IMR-90 (cell line): ENCODE results near the gene TTYH3. TPM values are rescaled to one million over a fixed set of nuclear protein-coding genes. Genes with fewer than 3 reads are reported as not detected.

Experiments
- ATAC-seq: fragments of 200-7000 bp; cut with Tn5 transposase; 2 replicates; pipeline ENCODE4 v1.9.1; 2020; ENCODE audit warnings: low read depth, mild to moderate bottlenecking, moderate library complexity
- BruUV-seq: library from RNA; stranded (reverse); fragments of 400-500 nt; replicated peaks from 2 replicates; lab custom pipeline; 2021; lab: Mats Ljungman, UMichigan
- CTCF ChIA-PET: fragments of 300-600 bp; formaldehyde crosslinking; extraction: SDS; loops from one replicate; lab custom pipeline; 2021; ENCODE audit warnings: antibody characterized with exemption; lab: Yijun Ruan, JAX
- POLR2A ChIA-PET: fragments of 300-600 bp; sonication (Branson Sonifier 250); formaldehyde crosslinking; loops from one replicate; lab custom pipeline; 2022; ENCODE audit warnings: antibody characterized with exemption; ENCODE audit not compliant: unreplicated experiment; lab: Charles Lee
- DNase-seq: peaks from one replicate; pipeline ENCODE4 v3.0.0; 2013
- H2AFZ ChIP-seq: replicated peaks from 2 replicates; pipeline ENCODE3; 2013; ENCODE audit warnings: low read length, mild to moderate bottlenecking; ENCODE audit not compliant: poor library complexity
- H2AK5ac ChIP-seq: 2 replicates; pipeline ENCODE4 v1.6.1; 2013; ENCODE audit warnings: low read depth, low read length, inconsistent platforms
- H2AK9ac ChIP-seq: replicated peaks from 2 replicates; pipeline ENCODE3; 2013; ENCODE audit warnings: mild to moderate bottlenecking, low read depth, low read length, moderate library complexity; ENCODE audit not compliant: poor library complexity
- H2BK120ac ChIP-seq: 2 replicates; pipeline ENCODE4 v1.6.1; 2013; ENCODE audit warnings: low read depth, low read length, inconsistent platforms
- H2BK15ac ChIP-seq: 3 replicates; pipeline ENCODE4 v1.6.1; 2013; ENCODE audit warnings: low read depth, low read length, inconsistent platforms
- H2BK20ac ChIP-seq: 2 replicates; pipeline ENCODE4 v1.6.1; 2013; ENCODE audit warnings: low read depth, mild to moderate bottlenecking, inconsistent platforms, low read length, moderate library complexity
- H2BK5ac ChIP-seq: 2 replicates; pipeline ENCODE4 v1.6.1; 2013; ENCODE audit warnings: mild to moderate bottlenecking, low read depth, low read length, inconsistent platforms; ENCODE audit not compliant: poor library complexity, severe bottlenecking
- H3K14ac ChIP-seq: replicated peaks from 2 replicates; pipeline ENCODE4 v1.6.1; 2013; ENCODE audit warnings: low read depth, low read length, inconsistent platforms
- H3K18ac ChIP-seq: 2 replicates; pipeline ENCODE4 v1.6.1; 2013; ENCODE audit warnings: low read depth, low read length, control low read depth
- H3K23ac ChIP-seq: 2 replicates; pipeline ENCODE4 v1.6.1; 2013; ENCODE audit warnings: low read depth, low read length, inconsistent platforms
- H3K27ac ChIP-seq: 2 replicates; pipeline ENCODE4 v1.5.1; 2013; ENCODE audit warnings: mild to moderate bottlenecking, control low read depth, low read length; ENCODE audit not compliant: insufficient read depth
- H3K27me3 ChIP-seq: 2 replicates; pipeline ENCODE4 v1.6.1; 2013; ENCODE audit warnings: low read length; ENCODE audit not compliant: control insufficient read depth, insufficient read depth
- H3K36me3 ChIP-seq: 2 replicates; pipeline ENCODE4 v1.6.1; 2013; ENCODE audit warnings: low read length, mixed read lengths; ENCODE audit not compliant: control insufficient read depth, insufficient read depth
- H3K4ac ChIP-seq: 2 replicates; pipeline ENCODE4 v1.6.1; 2013; ENCODE audit warnings: low read depth, low read length, inconsistent platforms
- H3K4me1 ChIP-seq: 2 replicates; pipeline ENCODE4 v1.6.1; 2013; ENCODE audit warnings: low read length, mixed read lengths; ENCODE audit not compliant: control insufficient read depth, insufficient read depth
- H3K4me2 ChIP-seq: 2 replicates; pipeline ENCODE4 v1.6.1; 2013; ENCODE audit warnings: low read depth, mild to moderate bottlenecking, control low read depth, low read length, moderate library complexity
- H3K4me3 ChIP-seq: 2 replicates; pipeline ENCODE4 v1.5.1; 2013; ENCODE audit warnings: low read depth, mild to moderate bottlenecking, control low read depth, low read length, moderate library complexity; ENCODE audit not compliant: insufficient read depth
- H3K56ac ChIP-seq: 2 replicates; pipeline ENCODE4 v1.6.1; 2013; ENCODE audit warnings: low read length, inconsistent platforms; ENCODE audit not compliant: insufficient read depth; ENCODE audit errors: extremely low read depth
- H3K79me1 ChIP-seq, 2 experiments: 2 replicates each; pipeline ENCODE4 v1.6.1; 2013; ENCODE audit warnings: low read length in 2 of 2, inconsistent platforms in 1 of 2, low read depth in 1 of 2
- H3K9ac ChIP-seq: 2 replicates; pipeline ENCODE4 v1.6.1; 2013; ENCODE audit warnings: low read depth, low read length, control low read depth
- H3K9me1 ChIP-seq: 2 replicates; pipeline ENCODE4 v1.6.1; 2013; ENCODE audit warnings: low read length, inconsistent platforms; ENCODE audit not compliant: insufficient read depth
- H3K9me3 ChIP-seq: 2 replicates; pipeline ENCODE4 v1.6.1; 2013; ENCODE audit warnings: low read length; ENCODE audit not compliant: control insufficient read depth, insufficient read depth
- H4K20me1 ChIP-seq: 2 replicates; pipeline ENCODE4 v1.6.1; 2013; ENCODE audit warnings: low read length, inconsistent platforms; ENCODE audit not compliant: insufficient read depth
- H4K5ac ChIP-seq: 2 replicates; pipeline ENCODE4 v1.6.1; 2013; ENCODE audit warnings: mild to moderate bottlenecking, low read depth, low read length, control low read depth
- H4K8ac ChIP-seq, 2 experiments: 2 replicates each; pipeline ENCODE4 v1.6.1; 2013; ENCODE audit warnings: low read depth in 2 of 2, low read length in 2 of 2, control low read depth in 1 of 2, inconsistent platforms in 1 of 2
- H4K91ac ChIP-seq: 2 replicates; pipeline ENCODE4 v1.6.1; 2013; ENCODE audit warnings: low read depth, low read length, inconsistent platforms; ENCODE audit not compliant: insufficient read depth
- BHLHE40 ChIP-seq: fragments of 150-350 bp; IDR thresholded peaks from 2 replicates; pipeline ENCODE4 v1.6.1; 2016; ENCODE audit warnings: mild to moderate bottlenecking, low read depth, low read length
- CEBPB ChIP-seq: IDR thresholded peaks from 2 replicates; pipeline ENCODE4 v1.6.1; 2012; ENCODE audit warnings: low read depth, low read length, improper control_type of control experiment
- CHD1 ChIP-seq: IDR thresholded peaks from 2 replicates; pipeline ENCODE4 v1.6.1; 2012; ENCODE audit warnings: low read depth, low read length, improper control_type of control experiment
- FOS ChIP-seq: fragments of 150-350 bp; IDR thresholded peaks from 2 replicates; pipeline ENCODE4 v1.6.1; 2016; ENCODE audit warnings: low read depth, low read length
- MAFK ChIP-seq: IDR thresholded peaks from 2 replicates; pipeline ENCODE4 v1.6.1; 2012; ENCODE audit warnings: low read depth, low read length, improper control_type of control experiment
- MAZ ChIP-seq: IDR thresholded peaks from 2 replicates; pipeline ENCODE4 v1.6.1; 2012; ENCODE audit warnings: low read depth, mild to moderate bottlenecking, low read length, improper control_type of control experiment, moderate library complexity, borderline replicate concordance
- RAD21 ChIP-seq: IDR thresholded peaks from 2 replicates; pipeline ENCODE4 v1.6.1; 2012; ENCODE audit warnings: low read length, improper control_type of control experiment
- RCOR1 ChIP-seq: IDR thresholded peaks from 2 replicates; pipeline ENCODE4 v1.6.1; 2012; ENCODE audit warnings: mild to moderate bottlenecking, low read length, improper control_type of control experiment; ENCODE audit not compliant: insufficient replicate concordance
- WGBS, 2 experiments: methylation state at CpG; one replicate each; pipeline versions ENCODE4 v1.1.5 to v1.1.7; 2013; ENCODE audit warnings: missing lambda C conversion rate in 2 of 2; ENCODE audit not compliant: insufficient read length in 1 of 2; ENCODE audit errors: extremely low coverage in 2 of 2; 5-methylcytosine and 5-hydroxymethylcytosine counted together
- dilution Hi-C: fragments of 300-500 bp; cut with HindIII; formaldehyde crosslinking; loops from one replicate; pipeline ENCODE4 v1.14.3; 2018; ENCODE audit warnings: low sequenced_read_pairs; ENCODE audit not compliant: unreplicated experiment
- in situ Hi-C: fragments of 300-500 bp; cut with MboI; formaldehyde crosslinking; loops from 3 replicates; pipeline ENCODE4 v1.14.3; 2019; ENCODE audit warnings: low sequenced_read_pairs, inconsistent platforms, mixed read lengths
- intact Hi-C: fragments of 100-400 bp; cut with micrococcal nuclease; formaldehyde crosslinking; loops from 2 replicates; pipeline ENCODE4 v1.10.0; 2022
- polyA plus RNA-seq, 3 experiments: library from polyadenylated mRNA; depleted of rRNA; stranded (reverse); fragments of >200 nt; gene quantifications; 2 replicates each; pipeline ENCODE4 v1.2.3, GENCODE V29; 2012; ENCODE audit warnings: low replicate concordance in 1 of 3
- total RNA-seq: library from RNA; depleted of rRNA; stranded (reverse); fragments of >200 nt; gene quantifications from 2 replicates; pipeline ENCODE4 v1.2.3, GENCODE V29; 2012
- TF ChIP-seq, protein P1 (sequence below): conservative IDR thresholded peaks from 2 replicates; pipeline ENCODE4 v1.5.1; 2012; ENCODE audit warnings: mild to moderate bottlenecking, low read depth, low read length, improper control_type of control experiment
- TF ChIP-seq, protein P2 (sequence below): fragments of 150-350 bp; IDR thresholded peaks from 2 replicates; pipeline ENCODE4 v1.6.1; 2017; ENCODE audit warnings: mild to moderate bottlenecking, antibody characterized with exemption, low read length, low read depth

Gene TTYH3
- total and polyA plus RNA-seq, 2 of the 4 experiments (the other 2 are of a cell fraction): 5.6 to 82.6 TPM

DNA sequence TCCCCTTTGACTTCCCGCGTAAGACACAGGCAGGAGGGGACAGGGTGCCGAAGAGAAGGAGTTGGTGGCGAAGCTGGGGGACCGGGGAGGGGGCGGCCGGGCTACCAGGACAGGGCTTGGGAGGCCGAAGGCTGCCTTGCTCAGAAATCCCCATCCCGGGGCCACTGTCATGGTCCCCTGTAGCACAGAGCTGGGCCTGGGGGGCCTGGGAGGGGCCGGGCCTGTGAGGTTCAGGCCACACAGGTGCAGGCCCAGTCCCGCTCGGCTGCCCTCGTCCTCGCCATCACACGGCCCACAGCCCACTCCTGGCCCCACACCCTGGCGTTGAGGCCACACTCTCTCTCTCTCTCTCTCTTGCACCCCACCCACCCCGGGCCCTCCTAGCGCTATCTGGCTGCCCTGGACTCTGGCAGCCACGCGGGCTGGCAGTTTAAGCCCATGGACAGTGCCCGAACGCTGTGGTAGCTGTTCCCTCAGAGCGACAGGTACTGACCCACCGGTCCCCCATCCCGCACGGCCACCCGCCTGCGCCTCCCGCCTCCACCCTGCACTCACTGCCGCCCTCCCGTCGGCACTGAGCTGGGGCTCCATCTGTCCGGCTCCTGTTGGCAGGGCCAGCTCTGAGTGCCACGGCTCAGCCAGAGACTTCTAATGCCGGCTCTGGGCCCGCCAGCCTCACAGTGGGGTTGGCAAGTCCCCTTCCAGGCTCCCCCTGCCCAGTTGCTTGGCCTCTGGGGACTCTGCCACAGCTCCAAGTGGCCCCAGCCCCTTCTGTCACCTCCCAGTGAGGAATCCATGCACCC, 28.0 kb downstream of the TTYH3 start:
- Histone ChIP-seq H3K36me3 (peaks cover 59% of the 10 kb centered on the region), H3K4ac (no peak overlapping the region), H3K9ac (no peak overlapping the region), H2BK20ac (no peak overlapping the region), H3K4me3 (no peak overlapping the region), H3K9me1 (no peaks in the 10 kb centered on the region; the same call in 1 of the 2 replicates), H3K9me3 (no peaks in the 10 kb centered on the region), H2AFZ (no peak overlapping the region), H4K5ac (no peak overlapping the region), H3K14ac (no peak overlapping the region), H3K4me1 (no peaks in the 10 kb centered on the region), H3K4me2 (no peak overlapping the region), H3K27me3 (no peaks in the 10 kb centered on the region), H3K23ac (no peak overlapping the region), H3K56ac (no peak overlapping the region), H3K27ac (no peak overlapping the region), H4K20me1 (peaks cover 28% of the 10 kb centered on the region), H2AK5ac (no peak overlapping the region), H2AK9ac (no peak overlapping the region), H4K8ac (no peak overlapping the region), H3K18ac (no peak overlapping the region), H2BK5ac (no peak overlapping the region), H4K91ac (no peak overlapping the region), H2BK120ac (no peak overlapping the region), H2BK15ac (no peak overlapping the region), H3K79me1 (peaks cover 7 to 31% of the 10 kb centered on the region in 2 experiments; a peak in 2 of 4 replicates)
- DNase-seq: no peak
- in situ Hi-C loops: no loop called here
- 88% methylated on average over 33 of the region's 36 CpGs; no CpG with 5 or more reads in 1 of the 2 experiments for WGBS, 2 experiments
- intact Hi-C loops: no loop called here
- POLR2A ChIA-PET: no interaction called here
- no TSS peak for BruUV-seq
- TF ChIP-seq RAD21: no peak
- no peak for TF ChIP-seq CHD1
- no peak for TF ChIP-seq FOS
- TF ChIP-seq BHLHE40: no peak
- no peak for TF ChIP-seq RCOR1
- TF ChIP-seq, protein P1, sequence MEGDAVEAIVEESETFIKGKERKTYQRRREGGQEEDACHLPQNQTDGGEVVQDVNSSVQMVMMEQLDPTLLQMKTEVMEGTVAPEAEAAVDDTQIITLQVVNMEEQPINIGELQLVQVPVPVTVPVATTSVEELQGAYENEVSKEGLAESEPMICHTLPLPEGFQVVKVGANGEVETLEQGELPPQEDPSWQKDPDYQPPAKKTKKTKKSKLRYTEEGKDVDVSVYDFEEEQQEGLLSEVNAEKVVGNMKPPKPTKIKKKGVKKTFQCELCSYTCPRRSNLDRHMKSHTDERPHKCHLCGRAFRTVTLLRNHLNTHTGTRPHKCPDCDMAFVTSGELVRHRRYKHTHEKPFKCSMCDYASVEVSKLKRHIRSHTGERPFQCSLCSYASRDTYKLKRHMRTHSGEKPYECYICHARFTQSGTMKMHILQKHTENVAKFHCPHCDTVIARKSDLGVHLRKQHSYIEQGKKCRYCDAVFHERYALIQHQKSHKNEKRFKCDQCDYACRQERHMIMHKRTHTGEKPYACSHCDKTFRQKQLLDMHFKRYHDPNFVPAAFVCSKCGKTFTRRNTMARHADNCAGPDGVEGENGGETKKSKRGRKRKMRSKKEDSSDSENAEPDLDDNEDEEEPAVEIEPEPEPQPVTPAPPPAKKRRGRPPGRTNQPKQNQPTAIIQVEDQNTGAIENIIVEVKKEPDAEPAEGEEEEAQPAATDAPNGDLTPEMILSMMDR: no peak
- TF ChIP-seq MAFK: no peak
- no peak for TF ChIP-seq CEBPB
- TF ChIP-seq MAZ: no peak
- TF ChIP-seq, protein P2, sequence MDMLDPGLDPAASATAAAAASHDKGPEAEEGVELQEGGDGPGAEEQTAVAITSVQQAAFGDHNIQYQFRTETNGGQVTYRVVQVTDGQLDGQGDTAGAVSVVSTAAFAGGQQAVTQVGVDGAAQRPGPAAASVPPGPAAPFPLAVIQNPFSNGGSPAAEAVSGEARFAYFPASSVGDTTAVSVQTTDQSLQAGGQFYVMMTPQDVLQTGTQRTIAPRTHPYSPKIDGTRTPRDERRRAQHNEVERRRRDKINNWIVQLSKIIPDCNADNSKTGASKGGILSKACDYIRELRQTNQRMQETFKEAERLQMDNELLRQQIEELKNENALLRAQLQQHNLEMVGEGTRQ: no peak
- CTCF ChIA-PET: no interaction called here
- dilution Hi-C loops: no loop called here
- no peak for ATAC-seq
